NCI-H1048 (cell line): ENCODE results near the gene UNC79.
"Not testable (repeated sequence)": the region's sequence is repeated elsewhere in the genome, so short reads cannot be mapped to it uniquely, and the experiment has no call there.

ENCODE experiments used
- DNase-seq: peaks from one replicate; lab custom pipeline; 2025; lab: John Stamatoyannopoulos, UW

Gene UNC79

DNA sequence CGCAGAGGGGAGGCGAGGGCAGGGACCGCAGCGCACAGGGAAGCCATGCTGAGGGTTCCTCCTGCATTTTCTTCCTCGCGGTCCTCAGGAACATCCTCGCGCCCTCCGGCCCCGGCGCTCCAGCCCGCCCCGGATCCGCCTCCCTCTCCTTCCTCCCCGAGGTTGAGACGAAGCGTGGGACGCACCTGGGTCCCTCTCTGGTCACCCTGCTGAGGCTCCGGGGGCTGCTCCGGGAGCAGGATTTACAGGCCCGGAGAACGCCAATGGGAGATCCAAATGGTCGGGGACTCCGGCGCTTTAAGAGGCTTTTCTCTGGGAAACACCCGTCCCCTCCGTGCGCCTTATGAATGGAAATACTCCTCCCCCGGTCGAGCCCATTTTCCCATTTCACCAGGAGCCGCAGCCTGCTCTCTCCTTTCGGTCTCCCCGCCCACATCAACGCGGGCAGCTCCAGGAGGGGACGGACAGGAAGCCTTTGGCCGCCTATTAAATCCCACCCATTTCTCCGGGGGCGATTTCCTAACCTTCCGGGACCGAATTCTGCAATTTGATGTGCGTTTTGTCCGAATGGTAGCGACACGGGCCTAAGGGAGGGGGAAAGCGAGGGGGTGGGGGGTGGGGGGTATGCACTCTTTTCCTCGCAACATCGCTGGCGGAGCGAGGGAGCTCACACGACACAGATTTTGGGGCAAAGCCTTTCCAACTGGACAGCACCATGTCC lies at the start of gene UNC79:
Gene UNC79, plus strand, starts transcription at position 625 of the 721 bp plus-strand sequence. Its CDS starts 91 bp downstream, at position 716.
- no peak for DNase-seq

GRCh38 chr14:93381644-93382043 lies 49.1 kb upstream of the UNC79 start:
- no peak for DNase-seq

GRCh38 chr14:93384256-93384655 lies 46.5 kb upstream of the UNC79 start:
- not testable (repeated sequence) for DNase-seq

DNA sequence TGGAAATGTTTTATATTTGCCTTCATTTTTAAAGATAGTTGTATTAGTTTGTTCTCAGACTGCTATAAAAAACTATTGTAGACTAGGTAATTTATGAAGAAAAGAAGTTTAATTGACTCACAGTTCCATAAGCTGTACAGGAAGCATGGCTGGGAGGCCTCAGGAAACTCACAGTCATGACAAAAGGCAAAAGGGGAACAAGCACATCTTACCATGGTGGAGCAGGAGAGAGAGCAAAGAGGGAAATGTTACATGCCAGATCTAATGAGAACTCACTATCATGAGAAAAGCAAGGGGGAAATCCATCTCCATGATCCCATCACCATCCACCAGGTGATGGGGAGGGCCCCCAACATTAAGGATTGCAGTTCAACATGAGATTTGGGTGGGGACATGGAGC lies 35.5 kb upstream of the UNC79 start:
- no peak for DNase-seq

- DNase-seq = no peak
Measured at GRCh38 chr14:93396456-93396855, 34.3 kb upstream of the UNC79 start.

DNA sequence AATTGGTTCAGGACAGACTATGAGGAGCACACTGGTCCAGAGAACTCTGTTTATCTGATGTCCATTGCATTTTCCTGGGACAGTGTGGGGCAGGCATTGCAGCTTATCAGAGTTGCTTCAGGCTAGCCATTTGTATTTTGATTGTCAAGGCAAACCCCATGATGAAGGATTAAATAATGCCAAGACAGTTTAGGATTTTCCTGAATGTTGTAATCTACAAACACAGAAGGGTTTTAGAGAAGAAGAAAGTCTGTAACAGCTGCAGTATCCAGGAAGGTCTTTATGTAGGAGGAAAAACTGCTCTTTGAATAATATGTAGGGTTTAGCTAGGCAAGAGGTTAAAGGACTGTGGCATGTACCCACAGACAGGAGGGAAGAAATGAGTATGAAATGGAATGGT lies 32.2 kb upstream of the UNC79 start:
- DNase-seq = no peak

- DNase-seq = no peak
Measured at GRCh38 chr14:93402951-93403350, 27.8 kb upstream of the UNC79 start.

- no peak for DNase-seq
Measured at GRCh38 chr14:93410021-93410420, 20.7 kb upstream of the UNC79 start.

DNA sequence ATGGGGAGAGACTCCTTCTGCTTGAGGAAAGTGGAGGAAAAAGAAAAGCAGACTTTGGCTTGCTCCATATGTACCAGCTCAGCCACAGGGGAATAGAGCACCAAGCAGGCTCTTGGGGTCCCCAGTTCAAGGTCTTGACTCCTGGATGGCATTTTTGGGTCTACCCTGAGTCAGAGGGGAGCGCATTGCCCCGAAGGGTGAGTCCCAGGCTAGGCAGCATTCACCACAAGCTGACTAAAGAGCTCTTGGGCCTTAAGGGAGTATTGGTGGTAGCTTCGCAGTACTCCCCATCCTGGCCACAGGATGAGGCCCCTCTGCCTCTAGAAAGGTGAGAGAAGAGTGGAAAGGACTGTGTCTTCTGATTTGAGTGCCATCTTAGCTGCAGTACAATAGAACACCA lies 19.8 kb upstream of the UNC79 start:
- DNase-seq = no peak

GRCh38 chr14:93425136-93425535 lies 5.6 kb upstream of the UNC79 start:
- DNase-seq = not testable (repeated sequence)

- no peak for DNase-seq
Measured at GRCh38 chr14:93426750-93427149, 4.0 kb upstream of the UNC79 start.

- no peak for DNase-seq
Measured at GRCh38 chr14:93431036-93431670, 414 bp downstream of the UNC79 start.

- no peak for DNase-seq
Measured at GRCh38 chr14:93454224-93454623, 23.5 kb downstream of the UNC79 start.

DNA sequence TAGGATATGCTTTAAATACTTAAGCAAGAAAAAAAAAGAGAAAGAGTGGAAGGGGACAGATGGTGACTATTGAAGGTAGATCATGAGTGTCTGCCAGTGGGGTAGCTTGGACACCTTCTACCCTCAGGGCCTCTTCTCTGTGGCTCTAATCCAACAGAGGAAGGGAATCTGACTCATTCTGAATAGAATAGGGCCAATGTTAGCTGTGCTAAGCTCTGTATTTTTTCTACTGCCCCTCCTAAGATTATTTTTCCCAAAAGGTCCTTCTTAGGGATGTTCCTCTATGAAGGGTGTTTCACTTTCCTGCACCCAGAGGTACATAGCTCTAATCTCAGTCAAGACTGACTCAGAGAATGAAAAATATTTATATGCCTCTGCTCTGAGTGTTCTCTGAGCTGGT lies 25.6 kb downstream of the UNC79 start:
- no peak for DNase-seq

DNA sequence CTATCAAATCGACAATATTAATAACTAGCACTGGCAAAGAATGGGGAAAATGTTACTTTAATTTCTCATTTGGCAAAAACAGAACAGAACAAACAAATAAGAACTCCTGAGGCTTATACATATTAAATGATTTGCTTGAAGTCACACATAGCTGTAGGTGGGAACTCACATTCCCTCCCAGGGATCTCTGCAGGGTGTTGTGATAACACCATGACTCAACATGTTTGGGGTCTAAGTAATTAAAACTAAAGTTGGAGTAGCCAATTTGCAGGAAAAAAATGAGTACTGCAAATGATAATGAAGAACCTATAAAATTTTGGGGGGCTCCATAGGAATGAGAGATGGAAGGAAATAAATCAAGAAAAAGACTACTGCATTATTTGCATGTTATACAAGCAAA lies 27.5 kb downstream of the UNC79 start:
- no peak for DNase-seq

- DNase-seq = no peak
Measured at GRCh38 chr14:93462479-93462878, 31.7 kb downstream of the UNC79 start.

DNA sequence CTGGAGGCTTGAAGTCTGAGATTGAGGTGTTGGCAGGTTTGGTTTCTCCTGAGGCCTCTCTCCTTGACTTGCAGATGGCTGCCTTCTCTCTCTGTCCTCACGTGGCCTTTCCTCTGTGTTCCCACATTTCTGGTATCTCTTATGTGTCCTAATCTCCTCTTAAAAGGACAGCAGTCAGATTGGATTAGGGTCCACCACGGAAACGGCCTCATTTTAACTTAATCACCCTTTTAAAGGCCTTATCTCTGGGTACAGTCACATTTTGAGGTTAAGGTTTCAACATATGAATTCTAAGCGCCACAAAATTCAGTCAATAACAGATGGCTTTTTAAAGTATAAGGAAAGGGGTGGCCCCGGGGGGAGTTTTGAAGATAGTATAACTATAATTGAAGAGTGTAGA lies 33.5 kb downstream of the UNC79 start:
- no peak for DNase-seq

- no peak for DNase-seq
Measured at GRCh38 chr14:93475471-93475870, 44.7 kb downstream of the UNC79 start.

DNA sequence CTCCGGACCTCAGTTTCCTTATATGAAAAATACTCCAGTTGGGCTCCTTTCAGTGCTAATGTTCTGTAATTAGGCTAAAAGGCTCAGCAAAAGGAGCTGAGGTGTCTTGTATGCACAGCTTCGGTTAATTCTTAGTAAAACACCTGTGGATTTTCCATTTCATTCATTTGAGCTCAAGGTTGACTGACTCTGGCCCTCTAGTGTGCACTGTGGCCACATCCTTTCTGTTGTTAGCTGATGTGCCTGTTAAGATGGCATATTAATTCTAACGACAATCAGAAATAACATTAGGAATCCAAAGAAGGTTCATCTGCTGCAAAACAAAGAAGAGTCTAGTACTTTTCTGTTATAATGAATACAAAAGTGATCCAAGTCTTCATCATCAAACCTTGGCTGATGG lies 45.6 kb downstream of the UNC79 start:
- DNase-seq = no peak

GRCh38 chr14:93479074-93479473 lies 48.3 kb downstream of the UNC79 start:
- DNase-seq = not testable (repeated sequence)

DNA sequence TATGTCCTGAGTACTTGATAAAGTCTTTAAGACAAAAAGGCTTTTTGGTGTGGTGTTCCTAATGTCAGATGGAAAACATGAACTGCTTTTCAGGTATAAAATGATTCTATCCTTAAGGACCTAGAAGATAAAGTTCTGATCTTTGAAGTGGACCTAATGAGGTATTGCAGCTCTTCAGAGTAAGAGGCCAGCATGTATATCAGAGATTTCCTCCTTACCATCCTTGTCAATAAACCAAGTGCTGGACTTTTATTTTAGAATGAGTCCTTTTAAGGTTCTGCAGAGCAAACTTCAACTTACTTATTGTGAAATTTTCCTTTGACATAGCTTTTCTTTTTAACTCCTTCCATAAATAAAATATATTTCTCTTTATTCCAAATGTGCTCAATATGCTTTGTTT lies 50.1 kb downstream of the UNC79 start:
- no peak for DNase-seq

DNA sequence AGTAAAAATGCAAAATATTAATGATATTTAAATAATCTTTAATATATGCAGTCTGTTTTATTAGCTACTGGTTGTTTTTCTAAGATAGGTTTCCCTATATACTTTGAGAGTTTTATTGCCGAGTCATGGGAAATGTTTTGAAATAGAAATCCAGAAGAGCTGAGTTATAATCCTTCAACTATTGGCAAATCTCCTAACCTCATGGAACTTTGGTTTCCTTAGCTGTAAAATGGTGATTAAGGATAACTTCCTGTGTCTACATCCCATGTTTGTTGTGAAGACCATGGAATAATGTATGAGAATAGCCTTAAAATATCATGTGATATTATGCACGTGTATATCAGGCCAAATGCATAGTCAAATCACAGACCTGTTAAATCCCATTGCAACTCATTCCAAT lies 51.0 kb downstream of the UNC79 start:
- DNase-seq = no peak

DNA sequence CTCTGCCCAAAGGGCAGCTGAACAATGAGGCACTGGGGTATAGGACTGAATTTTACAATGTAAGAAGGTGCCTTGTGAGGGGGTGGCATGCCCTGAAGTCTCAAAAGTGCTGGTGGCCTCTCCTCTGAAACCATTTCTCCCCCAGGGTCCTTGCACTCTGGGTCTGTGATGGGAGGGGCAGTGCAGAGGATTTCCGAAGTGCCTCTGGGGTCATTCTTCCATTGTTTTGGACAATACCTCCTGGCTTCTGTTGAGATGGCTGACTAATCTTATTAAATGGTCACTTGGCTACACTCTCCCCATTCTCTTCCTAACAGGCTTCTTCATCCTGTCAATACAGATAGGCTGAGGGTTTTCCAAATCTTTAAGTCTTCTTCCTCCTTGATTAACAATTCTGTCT lies 59.3 kb downstream of the UNC79 start:
- no peak for DNase-seq

DNA sequence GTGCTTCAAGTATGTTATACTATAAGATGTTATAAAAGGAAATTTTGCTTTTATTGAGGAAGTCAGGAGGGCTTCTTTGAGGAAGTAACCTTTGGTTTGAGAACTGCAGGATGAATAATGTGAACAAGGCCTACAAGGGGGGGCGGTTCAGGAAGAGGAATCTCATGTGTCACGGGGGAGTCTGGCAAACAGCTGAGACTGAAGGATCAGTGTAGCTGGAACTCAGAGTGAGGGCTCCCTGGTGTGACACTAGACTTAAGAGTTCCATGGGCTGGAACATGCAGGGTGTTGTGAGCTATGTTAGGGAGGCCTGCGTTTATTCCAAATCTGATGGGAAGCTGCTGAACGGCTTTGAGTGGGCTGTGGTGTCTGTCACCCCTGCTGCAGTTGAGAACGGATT lies 62.3 kb downstream of the UNC79 start:
- DNase-seq = no peak
